ENCODE results near the gene ZBTB8B. TPM values are rescaled to one million over a fixed set of nuclear protein-coding genes. Genes with fewer than 3 reads are reported as not detected.
"Not testable (repeated sequence)": the region's sequence is repeated elsewhere in the genome, so short reads cannot be mapped to it uniquely, and the experiment has no call there.

Gene ZBTB8B
- total RNA-seq = not detected in 2 replicates

DNA sequence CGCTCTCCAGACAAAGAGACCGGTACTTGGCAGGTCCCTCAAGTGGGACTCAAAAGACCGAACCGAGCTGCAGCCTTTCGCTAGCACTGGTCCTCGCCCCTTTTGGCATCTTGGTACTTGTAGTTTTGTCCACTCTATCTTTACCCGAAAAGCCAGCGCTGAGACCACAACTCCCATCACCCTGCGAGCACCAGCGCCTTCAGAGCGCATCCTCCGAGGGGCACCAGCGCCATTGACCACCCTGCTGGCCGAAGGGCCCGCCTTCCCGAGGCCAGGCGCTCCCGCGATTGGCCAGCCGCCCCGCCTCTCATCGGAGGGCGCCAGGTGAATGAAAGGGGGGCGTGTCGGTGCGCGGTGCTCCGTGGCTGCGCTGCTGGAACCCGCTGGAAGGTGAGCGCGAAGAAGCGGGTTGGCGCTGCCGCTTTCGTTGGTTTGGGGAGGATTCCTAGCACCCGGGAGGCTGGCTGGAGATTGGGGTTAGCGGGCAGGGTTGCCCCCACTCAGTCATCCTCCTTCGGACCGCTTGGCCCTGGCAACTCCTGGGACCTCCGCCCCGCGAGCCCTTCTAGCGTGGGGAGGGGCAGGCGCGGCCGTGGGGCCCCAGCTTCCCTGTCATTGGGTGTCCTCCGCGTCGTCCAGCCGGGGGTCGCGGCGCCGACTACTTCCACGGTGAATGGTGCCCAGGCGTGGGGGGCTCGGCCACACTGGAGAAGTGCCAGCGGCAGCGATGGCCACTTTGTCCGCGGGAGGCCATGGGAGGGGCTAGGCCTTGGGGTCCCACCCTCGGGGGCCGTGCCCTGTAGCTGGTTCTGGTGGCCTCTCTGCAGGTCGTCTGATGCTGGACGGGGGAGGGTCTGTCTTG is at the start of gene ZBTB8B:
TSS of gene ZBTB8B (plus strand) at position 357 of the 862 bp plus-strand sequence. CDS start 5,553 bp downstream, outside the sequence.
- TF ChIP-seq, protein P1, sequence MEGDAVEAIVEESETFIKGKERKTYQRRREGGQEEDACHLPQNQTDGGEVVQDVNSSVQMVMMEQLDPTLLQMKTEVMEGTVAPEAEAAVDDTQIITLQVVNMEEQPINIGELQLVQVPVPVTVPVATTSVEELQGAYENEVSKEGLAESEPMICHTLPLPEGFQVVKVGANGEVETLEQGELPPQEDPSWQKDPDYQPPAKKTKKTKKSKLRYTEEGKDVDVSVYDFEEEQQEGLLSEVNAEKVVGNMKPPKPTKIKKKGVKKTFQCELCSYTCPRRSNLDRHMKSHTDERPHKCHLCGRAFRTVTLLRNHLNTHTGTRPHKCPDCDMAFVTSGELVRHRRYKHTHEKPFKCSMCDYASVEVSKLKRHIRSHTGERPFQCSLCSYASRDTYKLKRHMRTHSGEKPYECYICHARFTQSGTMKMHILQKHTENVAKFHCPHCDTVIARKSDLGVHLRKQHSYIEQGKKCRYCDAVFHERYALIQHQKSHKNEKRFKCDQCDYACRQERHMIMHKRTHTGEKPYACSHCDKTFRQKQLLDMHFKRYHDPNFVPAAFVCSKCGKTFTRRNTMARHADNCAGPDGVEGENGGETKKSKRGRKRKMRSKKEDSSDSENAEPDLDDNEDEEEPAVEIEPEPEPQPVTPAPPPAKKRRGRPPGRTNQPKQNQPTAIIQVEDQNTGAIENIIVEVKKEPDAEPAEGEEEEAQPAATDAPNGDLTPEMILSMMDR (IDR thresholded peaks at IDR 0.05; ENCODE audit: insufficient read depth, low read depth, low read length) = peak; percentile 2
- peak; percentile 43 for DNase-seq (ENCODE audit: low read depth)
- peak within 1 kb of the TSS; percentile 33 for H3K4me3 ChIP-seq (ENCODE audit: low read depth, low read length)

DNA sequence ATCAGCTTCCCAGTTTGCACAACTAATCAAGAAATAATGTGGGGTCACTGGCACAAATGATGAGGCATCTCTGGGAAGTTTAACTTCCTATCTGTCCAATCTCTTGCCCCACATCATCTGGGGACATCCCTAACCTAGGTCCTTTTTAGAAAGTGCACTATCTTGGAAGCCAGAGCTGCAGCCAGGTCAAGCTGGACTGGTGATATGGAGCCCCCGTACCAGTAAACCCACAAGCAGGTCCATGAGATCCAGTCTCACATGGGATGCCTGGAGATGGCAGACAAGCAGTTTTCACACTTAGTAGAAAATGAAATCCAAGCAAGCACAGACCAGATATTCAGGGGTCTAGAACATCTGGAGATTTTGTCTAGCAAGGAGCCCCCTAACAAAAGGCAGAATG is 43.1 kb upstream of the ZBTB8B start:
- H3K4me3 ChIP-seq (ENCODE audit: low read depth, low read length) = no peak overlapping the region
- TF ChIP-seq, protein P1 (IDR thresholded peaks at IDR 0.05; ENCODE audit: insufficient read depth, low read depth, low read length) = no peak
- DNase-seq (ENCODE audit: low read depth) = no peak

DNA sequence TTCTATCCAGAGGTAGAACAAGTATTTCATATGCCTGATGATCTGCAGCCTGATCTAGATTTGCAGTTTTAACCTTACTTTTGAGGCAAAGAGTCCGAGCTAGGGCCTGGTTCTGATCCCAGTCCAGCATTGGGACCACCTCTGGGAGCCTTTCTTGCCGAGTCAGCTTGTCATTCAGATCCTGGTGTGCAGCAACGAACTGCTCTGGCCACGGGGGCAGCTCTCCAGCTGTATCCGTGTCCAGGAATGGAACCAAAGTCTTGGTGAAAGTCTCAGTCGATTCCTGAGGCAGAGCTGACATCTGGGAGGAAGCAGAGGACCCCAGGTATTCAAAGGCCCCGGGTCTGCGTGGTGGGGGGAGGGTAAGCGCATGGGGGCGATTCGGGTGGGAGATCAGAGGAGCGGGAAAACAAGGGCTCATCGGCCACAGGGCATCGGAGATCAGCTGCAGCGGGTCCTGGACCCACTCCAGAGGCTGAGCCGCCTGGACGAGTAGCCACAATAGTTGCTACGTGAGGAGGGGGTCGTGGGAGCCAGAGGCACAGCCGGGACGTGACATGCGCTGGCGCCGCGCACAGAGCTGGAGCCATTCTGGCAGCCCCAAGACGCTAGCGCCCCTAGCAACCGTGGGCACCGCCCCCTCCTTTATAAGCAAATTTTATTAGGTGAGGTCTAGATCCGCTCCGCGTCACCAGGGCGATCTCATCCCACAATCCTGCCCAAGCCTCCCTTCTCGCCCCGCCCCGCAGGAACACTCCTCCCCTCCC is 38.2 kb upstream of the ZBTB8B start:
- DNase-seq (ENCODE audit: low read depth) = peak; percentile 20
- H3K4me3 ChIP-seq (ENCODE audit: low read depth, low read length) = peak overlapping the region; percentile 31

DNA sequence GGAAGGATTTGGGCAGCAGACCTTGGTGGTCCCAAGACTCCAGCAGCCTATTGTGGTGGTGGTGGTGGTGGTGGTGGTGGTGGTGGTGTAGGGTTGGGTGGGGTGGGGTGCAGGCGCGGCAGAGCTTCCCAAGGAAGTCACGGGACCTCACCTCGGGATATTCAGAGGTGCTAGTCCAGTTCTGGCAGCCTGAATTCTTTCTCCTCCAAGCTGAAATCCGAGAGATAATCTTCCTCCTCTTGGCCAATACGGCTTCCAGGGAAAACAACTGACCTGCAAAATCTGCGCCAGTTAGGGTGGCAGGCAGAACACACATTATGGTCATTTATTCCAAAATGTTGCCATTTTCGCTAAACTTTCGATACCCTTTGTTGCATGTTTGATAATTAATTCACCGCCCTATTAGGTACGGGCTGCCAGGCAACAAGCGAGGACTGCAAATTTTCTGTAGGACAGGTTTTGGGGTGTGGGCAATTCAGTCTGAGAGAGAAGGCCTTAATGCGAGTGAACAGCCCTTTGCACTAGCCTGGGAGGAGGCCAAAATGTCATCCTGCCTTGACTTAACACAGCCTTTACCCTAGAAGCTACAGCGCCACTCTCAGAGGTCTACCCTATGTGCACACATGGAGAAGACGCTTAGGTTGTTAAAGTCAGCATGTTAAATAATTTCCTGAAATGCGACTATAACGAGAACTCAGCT is 37.5 kb upstream of the ZBTB8B start:
- H3K4me3 ChIP-seq (ENCODE audit: low read depth, low read length) = no peak overlapping the region
- TF ChIP-seq, protein P1 (IDR thresholded peaks at IDR 0.05; ENCODE audit: insufficient read depth, low read depth, low read length) = no peak
- no peak for DNase-seq (ENCODE audit: low read depth)

More for the DNA sequence above, 38.2 kb upstream of the ZBTB8B start:
- TF ChIP-seq, protein P1 (IDR thresholded peaks at IDR 0.05; ENCODE audit: insufficient read depth, low read depth, low read length) = no peak

DNA sequence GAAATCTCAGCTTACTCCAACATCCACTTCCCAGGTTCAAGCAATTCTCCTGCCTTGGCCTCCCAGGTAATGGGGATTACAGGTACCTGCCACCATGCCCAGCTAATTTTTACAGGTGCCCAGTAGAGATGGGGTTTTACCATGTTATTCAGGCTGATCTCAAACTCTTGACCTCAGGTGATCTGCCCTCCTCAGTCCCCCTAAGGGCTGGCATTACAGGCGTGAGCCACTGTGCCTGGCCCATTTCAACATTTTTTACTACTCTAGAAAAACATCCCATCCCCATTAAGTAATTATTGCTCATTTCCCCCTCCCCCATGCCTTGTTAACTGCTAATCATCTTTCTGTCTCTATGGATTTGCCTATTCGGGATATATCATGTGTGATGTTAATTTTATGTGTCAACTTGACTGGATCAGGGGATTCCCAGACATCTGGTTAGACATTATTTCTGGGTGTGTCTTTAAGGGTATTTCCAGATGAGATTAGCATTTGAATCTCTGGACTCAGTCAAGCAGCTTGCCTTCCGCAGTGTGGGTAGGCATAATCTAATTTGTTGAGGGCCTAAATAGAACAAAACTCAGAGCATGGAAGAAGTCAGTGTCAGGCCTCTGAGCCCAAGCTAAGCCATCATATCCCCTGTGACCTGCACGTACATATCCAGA is 33.0 kb upstream of the ZBTB8B start:
- no peak overlapping the region for H3K4me3 ChIP-seq (ENCODE audit: low read depth, low read length)
- no peak for DNase-seq (ENCODE audit: low read depth)
- TF ChIP-seq, protein P1 (IDR thresholded peaks at IDR 0.05; ENCODE audit: insufficient read depth, low read depth, low read length) = no peak

DNA sequence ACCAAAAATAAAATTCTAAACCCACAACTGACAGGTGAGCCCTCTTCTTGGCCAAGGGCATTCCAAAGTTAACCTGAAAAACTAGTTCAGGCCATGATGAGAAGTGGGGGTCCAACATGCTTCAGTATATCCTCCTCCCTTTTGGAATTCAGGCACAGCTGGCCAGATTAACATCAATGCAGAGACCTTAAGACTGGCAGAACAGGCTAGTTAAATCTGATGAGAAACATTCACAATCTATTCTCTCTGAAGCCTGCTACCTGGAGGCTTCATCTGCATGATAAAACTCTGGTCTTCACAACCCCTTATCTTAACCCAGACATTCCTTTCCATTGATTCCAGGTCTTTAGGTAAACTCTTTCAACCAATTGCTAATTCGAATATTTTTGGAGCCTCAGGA is 26.7 kb upstream of the ZBTB8B start:
- no peak for DNase-seq (ENCODE audit: low read depth)
- TF ChIP-seq, protein P1 (IDR thresholded peaks at IDR 0.05; ENCODE audit: insufficient read depth, low read depth, low read length) = no peak
- H3K4me3 ChIP-seq (ENCODE audit: low read depth, low read length) = no peak overlapping the region

DNA sequence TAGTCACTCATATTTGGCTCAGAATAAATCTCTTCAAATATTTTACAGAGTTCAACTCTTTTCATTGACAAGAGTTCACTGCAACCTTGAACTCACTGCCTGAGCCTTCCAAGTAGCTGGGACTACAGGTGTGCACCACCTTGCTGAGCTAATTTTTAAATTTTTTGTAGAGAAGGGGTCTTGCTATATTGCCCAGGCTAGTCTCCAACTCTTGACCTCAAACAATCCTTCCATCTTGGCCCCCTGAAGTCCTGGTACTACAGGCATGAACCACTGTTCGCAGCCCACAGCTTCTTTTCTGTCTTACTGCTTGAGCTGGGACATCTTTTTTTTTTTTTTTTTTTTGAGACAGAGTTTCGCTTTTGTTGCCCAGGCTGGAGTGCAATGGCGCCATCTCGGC is 26.1 kb upstream of the ZBTB8B start:
- H3K4me3 ChIP-seq (ENCODE audit: low read depth, low read length); DNase-seq (ENCODE audit: low read depth): not testable (repeated sequence)

DNA sequence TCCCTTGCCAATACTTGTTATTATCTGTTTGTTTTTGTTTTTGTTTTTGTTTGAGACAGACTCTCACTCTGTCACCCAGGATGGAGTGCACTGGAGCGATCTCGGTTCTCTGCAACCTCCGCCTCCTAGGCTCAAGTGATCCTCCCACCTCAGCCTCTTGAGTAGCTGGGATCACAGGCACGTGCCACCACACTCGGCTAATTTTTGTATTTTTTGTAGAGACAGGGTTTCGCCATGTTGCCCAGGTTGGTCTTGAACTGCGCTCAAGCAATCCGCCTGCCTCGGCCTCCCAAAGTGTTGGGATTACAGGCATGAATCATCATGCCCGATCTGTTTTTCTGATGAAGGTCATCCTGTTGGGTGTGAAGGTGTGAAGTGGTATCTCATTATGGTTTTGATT is 23.4 kb upstream of the ZBTB8B start:
- H3K4me3 ChIP-seq (ENCODE audit: low read depth, low read length) = not testable (repeated sequence)

More for the DNA sequence above, 23.4 kb upstream of the ZBTB8B start:
- not testable (repeated sequence) for DNase-seq (ENCODE audit: low read depth)

Measured in fibroblast of villous mesenchyme (primary cell).